ENCODE measurements around the gene B3GNT9.

The B3GNT9 gene

GRCh38 chr16:67105246-67105645 is 45.6 kb downstream of the B3GNT9 start:
- TF ChIP-seq FOXM1 (IDR thresholded peaks at IDR 0.05; ENCODE audit: borderline replicate concordance, low read depth) (no peak), ZBTB7A (IDR thresholded peaks at IDR 0.05; ENCODE audit: low read depth) (no peak), TAF1 (IDR thresholded peaks at IDR 0.05; ENCODE audit: low read depth) (no peak), CEBPB (IDR thresholded peaks at IDR 0.05) (no peak), YY1 (IDR thresholded peaks at IDR 0.05; ENCODE audit: low read depth) (no peak), TEAD4 (IDR thresholded peaks at IDR 0.05) (no peak), TCF12 (IDR thresholded peaks at IDR 0.05; ENCODE audit: low read depth) (no peak), RAD21 (IDR thresholded peaks at IDR 0.05; ENCODE audit: low read depth) (no peak), REST (IDR thresholded peaks at IDR 0.05; ENCODE audit: low read depth) (no peak), NFIC (IDR thresholded peaks at IDR 0.05) (no peak), EGR1 (IDR thresholded peaks at IDR 0.05) (no peak), USF1 (IDR thresholded peaks at IDR 0.05) (no peak), EP300 (IDR thresholded peaks at IDR 0.05; ENCODE audit: borderline replicate concordance) (no peak), CREB1 (IDR thresholded peaks at IDR 0.05; ENCODE audit: low read depth) (no peak)
- TF ChIP-seq, protein P1, sequence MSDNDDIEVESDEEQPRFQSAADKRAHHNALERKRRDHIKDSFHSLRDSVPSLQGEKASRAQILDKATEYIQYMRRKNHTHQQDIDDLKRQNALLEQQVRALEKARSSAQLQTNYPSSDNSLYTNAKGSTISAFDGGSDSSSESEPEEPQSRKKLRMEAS (IDR thresholded peaks at IDR 0.05): no peak; the same call in 1 of the 2 replicates

DNA sequence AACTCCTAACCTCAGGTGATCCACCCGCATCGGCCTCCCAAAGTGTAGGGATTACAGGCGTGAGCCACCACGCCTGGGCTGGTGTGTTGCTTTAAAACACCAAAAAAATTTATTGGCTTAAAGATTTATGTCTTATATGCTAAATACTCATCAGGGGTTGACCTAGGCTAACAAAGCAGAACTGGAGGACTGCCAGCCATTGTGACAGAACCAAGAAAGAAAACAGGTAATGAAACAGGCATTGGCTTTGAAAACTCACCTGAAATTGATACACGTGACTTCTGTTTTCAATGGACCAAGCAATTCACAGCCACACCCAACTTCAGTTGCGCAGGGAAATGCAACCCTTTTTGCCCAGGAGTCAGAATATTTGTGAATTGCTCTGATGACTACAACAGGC is 46.0 kb downstream of the B3GNT9 start:
- TF ChIP-seq NFIC (IDR thresholded peaks at IDR 0.05) (peak; percentile 76), CREB1 (IDR thresholded peaks at IDR 0.05; ENCODE audit: low read depth) (no peak), CEBPB (IDR thresholded peaks at IDR 0.05) (peak; percentile 18; the same call in 1 of the 2 replicates), FOXM1 (IDR thresholded peaks at IDR 0.05; ENCODE audit: borderline replicate concordance, low read depth) (0 out of 2 replicates have a peak, but pooled peaks have one; percentile 17), USF1 (IDR thresholded peaks at IDR 0.05) (peak; percentile 56), TAF1 (IDR thresholded peaks at IDR 0.05; ENCODE audit: low read depth) (no peak), TCF12 (IDR thresholded peaks at IDR 0.05; ENCODE audit: low read depth) (no peak), EGR1 (IDR thresholded peaks at IDR 0.05) (no peak), YY1 (IDR thresholded peaks at IDR 0.05; ENCODE audit: low read depth) (no peak), ZBTB7A (IDR thresholded peaks at IDR 0.05; ENCODE audit: low read depth) (no peak), EP300 (IDR thresholded peaks at IDR 0.05; ENCODE audit: borderline replicate concordance) (peak; percentile 20; the same call in 1 of the 2 replicates), RAD21 (IDR thresholded peaks at IDR 0.05; ENCODE audit: low read depth) (no peak), TEAD4 (IDR thresholded peaks at IDR 0.05) (no peak), REST (IDR thresholded peaks at IDR 0.05; ENCODE audit: low read depth) (no peak)
- TF ChIP-seq, protein P1 (IDR thresholded peaks at IDR 0.05): peak; percentile 38; the same call in 1 of the 2 replicates

- TF ChIP-seq CREB1 (IDR thresholded peaks at IDR 0.05; ENCODE audit: low read depth) (no peak), TEAD4 (IDR thresholded peaks at IDR 0.05) (peak; percentile 88)
These were observed 46.7 kb downstream of the B3GNT9 start for GRCh38 chr16:67104061-67104460.

GRCh38 chr16:67101311-67102082 is 49.3 kb downstream of the B3GNT9 start:
- TF ChIP-seq USF1 (IDR thresholded peaks at IDR 0.05) (no peak), ZBTB7A (IDR thresholded peaks at IDR 0.05; ENCODE audit: low read depth) (no peak), EGR1 (IDR thresholded peaks at IDR 0.05) (no peak), FOXM1 (IDR thresholded peaks at IDR 0.05; ENCODE audit: borderline replicate concordance, low read depth) (no peak), CREB1 (IDR thresholded peaks at IDR 0.05; ENCODE audit: low read depth) (no peak), NFIC (IDR thresholded peaks at IDR 0.05) (no peak), RAD21 (IDR thresholded peaks at IDR 0.05; ENCODE audit: low read depth) (no peak), TAF1 (IDR thresholded peaks at IDR 0.05; ENCODE audit: low read depth) (no peak), EP300 (IDR thresholded peaks at IDR 0.05; ENCODE audit: borderline replicate concordance) (no peak), YY1 (IDR thresholded peaks at IDR 0.05; ENCODE audit: low read depth) (no peak), TEAD4 (IDR thresholded peaks at IDR 0.05) (no peak), REST (IDR thresholded peaks at IDR 0.05; ENCODE audit: low read depth) (no peak), TCF12 (IDR thresholded peaks at IDR 0.05; ENCODE audit: low read depth) (no peak)
- TF ChIP-seq, protein P1 (IDR thresholded peaks at IDR 0.05): no peak
